PC-9 (cell line): Measurements from ENCODE around the gene UBE3C.

Experiments used
- EZH2 ChIP-seq: fragments of 200-600 bp; sonication (generic); IDR thresholded peaks from 2 replicates; pipeline ENCODE4 v1.8.0; 2017; ENCODE audit warnings: antibody characterized with exemption, low read depth
- TF ChIP-seq, protein P1 (sequence below): fragments of 200-600 bp; sonication (generic); conservative IDR thresholded peaks from 2 replicates; pipeline ENCODE4 v1.6.1; 2017; ENCODE audit warnings: mixed run types, antibody characterized with exemption, mild to moderate bottlenecking, moderate library complexity

DNA sequence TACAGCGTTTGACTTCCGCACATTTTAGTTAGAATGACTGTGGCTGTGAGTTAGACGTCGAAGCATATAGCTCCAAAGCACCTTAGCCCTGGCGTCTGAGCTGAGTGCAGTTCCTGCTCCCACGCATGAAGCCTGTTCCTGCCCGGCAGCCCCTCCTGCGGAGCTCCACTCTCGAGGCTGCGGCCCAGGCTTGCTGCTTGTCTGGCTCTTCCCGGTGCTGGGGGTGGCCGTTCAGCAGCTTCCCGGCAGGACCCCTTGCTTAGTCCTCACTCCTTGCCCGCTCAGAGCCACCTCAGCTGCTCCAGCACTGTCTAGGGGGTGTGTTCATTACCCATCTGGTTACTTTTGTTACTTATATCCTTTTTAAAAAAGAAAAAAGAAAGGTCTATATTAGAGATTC lies 109.9 kb downstream of the UBE3C start:
- TF ChIP-seq, protein P1, sequence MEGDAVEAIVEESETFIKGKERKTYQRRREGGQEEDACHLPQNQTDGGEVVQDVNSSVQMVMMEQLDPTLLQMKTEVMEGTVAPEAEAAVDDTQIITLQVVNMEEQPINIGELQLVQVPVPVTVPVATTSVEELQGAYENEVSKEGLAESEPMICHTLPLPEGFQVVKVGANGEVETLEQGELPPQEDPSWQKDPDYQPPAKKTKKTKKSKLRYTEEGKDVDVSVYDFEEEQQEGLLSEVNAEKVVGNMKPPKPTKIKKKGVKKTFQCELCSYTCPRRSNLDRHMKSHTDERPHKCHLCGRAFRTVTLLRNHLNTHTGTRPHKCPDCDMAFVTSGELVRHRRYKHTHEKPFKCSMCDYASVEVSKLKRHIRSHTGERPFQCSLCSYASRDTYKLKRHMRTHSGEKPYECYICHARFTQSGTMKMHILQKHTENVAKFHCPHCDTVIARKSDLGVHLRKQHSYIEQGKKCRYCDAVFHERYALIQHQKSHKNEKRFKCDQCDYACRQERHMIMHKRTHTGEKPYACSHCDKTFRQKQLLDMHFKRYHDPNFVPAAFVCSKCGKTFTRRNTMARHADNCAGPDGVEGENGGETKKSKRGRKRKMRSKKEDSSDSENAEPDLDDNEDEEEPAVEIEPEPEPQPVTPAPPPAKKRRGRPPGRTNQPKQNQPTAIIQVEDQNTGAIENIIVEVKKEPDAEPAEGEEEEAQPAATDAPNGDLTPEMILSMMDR, result no peak
- TF ChIP-seq EZH2, result no peak
